ENCODE data around the gene NIT1. TPM values are rescaled to one million over a fixed set of nuclear protein-coding genes. Genes with fewer than 3 reads are reported as not detected.
A peak's percentile ranks its signal among the peaks of the same experiment; 100 is the strongest.

NIT1 gene
- total and polyA plus RNA-seq, 8 donors, result 38.7 to 44.6 (median 41.2) TPM

DNA sequence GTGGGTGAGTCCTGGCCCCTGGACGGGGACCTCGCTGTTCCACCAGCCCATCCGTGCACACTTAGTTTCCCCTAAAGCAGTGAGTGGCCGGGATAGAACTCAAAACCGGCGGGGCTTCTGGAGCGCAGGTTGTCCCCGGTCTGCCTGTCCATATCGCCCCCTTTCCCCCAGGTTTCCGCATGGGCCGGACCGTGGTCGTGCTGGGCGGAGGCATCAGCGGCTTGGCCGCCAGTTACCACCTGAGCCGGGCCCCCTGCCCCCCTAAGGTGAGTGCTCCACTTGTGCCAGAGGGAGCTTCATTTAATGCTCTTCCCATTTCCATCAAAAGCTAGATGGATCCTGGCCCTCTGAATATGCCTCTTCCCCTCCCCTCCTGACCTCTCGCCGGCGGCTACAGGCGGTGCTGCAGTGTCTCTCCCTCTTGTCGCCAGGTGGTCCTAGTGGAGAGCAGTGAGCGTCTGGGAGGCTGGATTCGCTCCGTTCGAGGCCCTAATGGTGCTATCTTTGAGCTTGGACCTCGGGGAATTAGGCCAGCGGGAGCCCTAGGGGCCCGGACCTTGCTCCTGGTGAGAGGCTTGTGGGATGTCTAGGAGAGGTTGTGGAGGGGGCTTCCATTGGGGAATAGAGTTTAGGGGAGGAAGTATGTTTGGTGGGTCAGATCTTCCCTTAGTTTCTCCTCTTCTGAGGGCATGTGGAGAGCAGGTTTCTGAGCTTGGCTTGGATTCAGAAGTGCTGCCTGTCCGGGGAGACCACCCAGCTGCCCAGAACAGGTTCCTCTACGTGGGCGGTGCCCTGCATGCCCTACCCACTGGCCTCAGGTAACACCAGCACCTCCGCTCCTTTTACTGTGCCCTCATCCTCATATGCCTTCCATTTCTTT lies 49.0 kb downstream of the NIT1 start:
- peak; percentile 6 for ATAC-seq
- Histone ChIP-seq H3K4me3 (peak overlapping the region; percentile 62 to 73), H3K4me1 (peaks cover 4 to 28% of the 10 kb centered on the region in 2 donors), H3K9me3 (no peaks in the 10 kb centered on the region), H3K36me3 (peaks cover 0 to 64% of the 10 kb centered on the region in 2 donors), H3K27me3 (no peaks in the 10 kb centered on the region), H3K27ac (peak overlapping the region; percentile 88 to 96)
- no peak for TF ChIP-seq CTCF (IDR thresholded peaks at IDR 0.05)
- peak in 2 of 4 donors; percentile 35 to 78 for DNase-seq
- intact Hi-C loops (cut with DNase I), result no loop called here

- TF ChIP-seq CTCF (IDR thresholded peaks at IDR 0.05), result no peak
- peaks cover 0 to 64% of the 10 kb centered on the region in 2 donors for H3K36me3 ChIP-seq
- H3K4me1 ChIP-seq, result peaks cover 8 to 28% of the 10 kb centered on the region in 2 donors
- intact Hi-C loops (cut with DNase I), result no loop called here
- no peaks in the 10 kb centered on the region for H3K9me3 ChIP-seq
- no peak for ATAC-seq
- H3K27ac ChIP-seq, result no peak overlapping the region
- peak in 1 of 4 donors; percentile 26 for DNase-seq
- H3K27me3 ChIP-seq, result no peaks in the 10 kb centered on the region
- H3K4me3 ChIP-seq, result no peak overlapping the region
These were observed 51.0 kb downstream of the NIT1 start for GRCh38 chr1:161168906-161169305.

Other genes starting within 250 kb of the NIT1 start
- 1 to 10 TPM in 1 of 2 donors, under 1 TPM in 1; 0.73 to 3.3 TPM for gene ITLN1, start 232.9 kb upstream of the NIT1 start, total RNA-seq
- gene ITLN1, start 232.9 kb upstream of the NIT1 start, polyA plus RNA-seq (ENCODE audit: insufficient read length in 6 of 6), result 1 to 10 TPM in 1 of 6 donors, under 1 TPM in 5; 0.27 to 1.9 (median 0.68) TPM
- 1 to 10 TPM; 1.5 to 1.8 TPM for gene ITLN2, start 163.3 kb upstream of the NIT1 start, total RNA-seq
- gene ITLN2, start 163.3 kb upstream of the NIT1 start, polyA plus RNA-seq (ENCODE audit: insufficient read length in 6 of 6), result under 1 TPM in 2 of 6 donors, not detected in 4; 0.17 to 0.18 TPM
- 100 to 1,000 TPM; 142 to 164 TPM for gene F11R, start 97.0 kb upstream of the NIT1 start, total RNA-seq
- 100 to 1,000 TPM in 2 of 6 donors, 10 to 100 TPM in 4; 76.9 to 107 (median 94.6) TPM for gene F11R, start 97.0 kb upstream of the NIT1 start, polyA plus RNA-seq (ENCODE audit: insufficient read length in 6 of 6)
- 10 to 100 TPM; 35.1 to 73.5 TPM for gene TSTD1, start 79.1 kb upstream of the NIT1 start, total RNA-seq
- gene TSTD1, start 79.1 kb upstream of the NIT1 start, polyA plus RNA-seq (ENCODE audit: insufficient read length in 6 of 6), result 10 to 100 TPM; 38.9 to 49.9 (median 45.7) TPM
- 10 to 100 TPM; 56.1 to 72.4 TPM for gene USF1, start 72.1 kb upstream of the NIT1 start, total RNA-seq
- gene USF1, start 72.1 kb upstream of the NIT1 start, polyA plus RNA-seq (ENCODE audit: insufficient read length in 6 of 6), result 10 to 100 TPM; 61.1 to 75.4 (median 66.5) TPM
- 10 to 100 TPM; 18.8 to 57.7 TPM for gene ARHGAP30, start 48.2 kb upstream of the NIT1 start, total RNA-seq
- gene ARHGAP30, start 48.2 kb upstream of the NIT1 start, polyA plus RNA-seq (ENCODE audit: insufficient read length in 6 of 6), result 1 to 10 TPM; 3.0 to 4.5 (median 4.0) TPM
- gene NECTIN4, start 28.5 kb upstream of the NIT1 start, total RNA-seq, result 1 to 10 TPM; 5.6 to 9.6 TPM
- 10 to 100 TPM in 3 of 6 donors, 1 to 10 TPM in 3; 7.9 to 11.2 (median 9.5) TPM for gene NECTIN4, start 28.5 kb upstream of the NIT1 start, polyA plus RNA-seq (ENCODE audit: insufficient read length in 6 of 6)
- 10 to 100 TPM in 1 of 2 donors, 1 to 10 TPM in 1; 4.5 to 10.3 TPM for gene KLHDC9, start 19.7 kb upstream of the NIT1 start, total RNA-seq
- 1 to 10 TPM; 4.3 to 7.7 (median 5.1) TPM for gene KLHDC9, start 19.7 kb upstream of the NIT1 start, polyA plus RNA-seq (ENCODE audit: insufficient read length in 6 of 6)
- 10 to 100 TPM; 42.5 to 47.9 TPM for gene PFDN2, start 68 bp upstream of the NIT1 start, total RNA-seq
- 10 to 100 TPM; 45.8 to 57.0 (median 52.8) TPM for gene PFDN2, start 68 bp upstream of the NIT1 start, polyA plus RNA-seq (ENCODE audit: insufficient read length in 6 of 6)
- gene DEDD, start 14.6 kb downstream of the NIT1 start, total RNA-seq, result 10 to 100 TPM; 25.8 to 34.6 TPM
- gene DEDD, start 14.6 kb downstream of the NIT1 start, polyA plus RNA-seq (ENCODE audit: insufficient read length in 6 of 6), result 10 to 100 TPM; 49.0 to 55.8 (median 51.6) TPM
- 10 to 100 TPM; 93.8 to 99.8 TPM for gene UFC1, start 35.9 kb downstream of the NIT1 start, total RNA-seq
- gene UFC1, start 35.9 kb downstream of the NIT1 start, polyA plus RNA-seq (ENCODE audit: insufficient read length in 6 of 6), result 100 to 1,000 TPM; 134 to 163 (median 152) TPM
- gene USP21, start 41.4 kb downstream of the NIT1 start, total RNA-seq, result 10 to 100 TPM; 24.1 to 25.8 TPM
- gene USP21, start 41.4 kb downstream of the NIT1 start, polyA plus RNA-seq (ENCODE audit: insufficient read length in 6 of 6), result 10 to 100 TPM; 42.1 to 53.3 (median 49.1) TPM
- gene PPOX, start 48.3 kb downstream of the NIT1 start, total RNA-seq, result 10 to 100 TPM; 15.2 to 18.7 TPM
- 10 to 100 TPM; 41.9 to 53.0 (median 49.3) TPM for gene PPOX, start 48.3 kb downstream of the NIT1 start, polyA plus RNA-seq (ENCODE audit: insufficient read length in 6 of 6)
- 10 to 100 TPM; 35.3 to 35.8 TPM for gene B4GALT3, start 59.4 kb downstream of the NIT1 start, total RNA-seq
- gene B4GALT3, start 59.4 kb downstream of the NIT1 start, polyA plus RNA-seq (ENCODE audit: insufficient read length in 6 of 6), result 10 to 100 TPM; 36.1 to 42.3 (median 37.6) TPM
- 10 to 100 TPM; 13.4 to 15.4 TPM for gene ADAMTS4, start 80.9 kb downstream of the NIT1 start, total RNA-seq
- gene ADAMTS4, start 80.9 kb downstream of the NIT1 start, polyA plus RNA-seq (ENCODE audit: insufficient read length in 6 of 6), result 1 to 10 TPM; 1.4 to 3.5 (median 2.4) TPM
- gene NDUFS2, start 84.3 kb downstream of the NIT1 start, total RNA-seq, result 10 to 100 TPM; 67.7 to 78.6 TPM
- gene NDUFS2, start 84.3 kb downstream of the NIT1 start, polyA plus RNA-seq (ENCODE audit: insufficient read length in 6 of 6), result 100 to 1,000 TPM; 142 to 188 (median 161) TPM
- gene FCER1G, start 97.2 kb downstream of the NIT1 start, total RNA-seq, result 100 to 1,000 TPM; 102 to 329 TPM
- 10 to 100 TPM; 14.6 to 22.0 (median 15.8) TPM for gene FCER1G, start 97.2 kb downstream of the NIT1 start, polyA plus RNA-seq (ENCODE audit: insufficient read length in 6 of 6)
- gene APOA2, start 105.5 kb downstream of the NIT1 start, total RNA-seq, result not detected
- gene APOA2, start 105.5 kb downstream of the NIT1 start, polyA plus RNA-seq (ENCODE audit: insufficient read length in 6 of 6), result 1 to 10 TPM in 2 of 6 donors, under 1 TPM in 1, not detected in 3; 0.67 to 9.4 (median 6.8) TPM
- 10 to 100 TPM; 12.7 to 15.6 TPM for gene TOMM40L, start 108.0 kb downstream of the NIT1 start, total RNA-seq
- gene TOMM40L, start 108.0 kb downstream of the NIT1 start, polyA plus RNA-seq (ENCODE audit: insufficient read length in 6 of 6), result 10 to 100 TPM in 4 of 6 donors, 1 to 10 TPM in 2; 9.2 to 12.7 (median 10.9) TPM
- not detected for gene NR1I3, start 120.1 kb downstream of the NIT1 start, total RNA-seq
- gene NR1I3, start 120.1 kb downstream of the NIT1 start, polyA plus RNA-seq (ENCODE audit: insufficient read length in 6 of 6), result 1 to 10 TPM in 4 of 6 donors, under 1 TPM in 2; 0.48 to 1.5 (median 1.2) TPM
- 1 to 10 TPM; 1.5 to 6.6 TPM for gene PCP4L1, start 140.6 kb downstream of the NIT1 start, total RNA-seq
- 1 to 10 TPM in 4 of 6 donors, under 1 TPM in 2; 0.53 to 1.4 (median 1.2) TPM for gene PCP4L1, start 140.6 kb downstream of the NIT1 start, polyA plus RNA-seq (ENCODE audit: insufficient read length in 6 of 6)
- 1 to 10 TPM; 2.0 to 4.8 TPM for gene MPZ, start 191.9 kb downstream of the NIT1 start, total RNA-seq
- 1 to 10 TPM; 2.1 to 5.5 (median 2.7) TPM for gene MPZ, start 191.9 kb downstream of the NIT1 start, polyA plus RNA-seq (ENCODE audit: insufficient read length in 6 of 6)
- 100 to 1,000 TPM; 187 to 204 TPM for gene SDHC, start 196.3 kb downstream of the NIT1 start, total RNA-seq
- 100 to 1,000 TPM; 164 to 201 (median 180) TPM for gene SDHC, start 196.3 kb downstream of the NIT1 start, polyA plus RNA-seq (ENCODE audit: insufficient read length in 6 of 6)
- 1 to 10 TPM in 1 of 2 donors, not detected in 1; 5.8 TPM for gene CFAP126, start 249.8 kb downstream of the NIT1 start, total RNA-seq
- 10 to 100 TPM in 4 of 6 donors, 1 to 10 TPM in 2; 3.2 to 18.7 (median 11.4) TPM for gene CFAP126, start 249.8 kb downstream of the NIT1 start, polyA plus RNA-seq (ENCODE audit: insufficient read length in 6 of 6)